Stimulated activated CD4-positive, alpha-beta T cell treated with anti-CD3 and anti-CD28 coated beads, Interleukin-1b, Interleukin-23, amount 100 ng/mL, for 48 hours (primary cell): ENCODE measurements around the gene DDX59.
"Not testable (repeated sequence)": the region's sequence is repeated elsewhere in the genome, so short reads cannot be mapped to it uniquely, and the experiment has no call there.

Source experiments
- DNase-seq: peaks from one replicate; pipeline ENCODE4 v3.0.0-alpha.2; 2020

The DDX59 gene

DNA sequence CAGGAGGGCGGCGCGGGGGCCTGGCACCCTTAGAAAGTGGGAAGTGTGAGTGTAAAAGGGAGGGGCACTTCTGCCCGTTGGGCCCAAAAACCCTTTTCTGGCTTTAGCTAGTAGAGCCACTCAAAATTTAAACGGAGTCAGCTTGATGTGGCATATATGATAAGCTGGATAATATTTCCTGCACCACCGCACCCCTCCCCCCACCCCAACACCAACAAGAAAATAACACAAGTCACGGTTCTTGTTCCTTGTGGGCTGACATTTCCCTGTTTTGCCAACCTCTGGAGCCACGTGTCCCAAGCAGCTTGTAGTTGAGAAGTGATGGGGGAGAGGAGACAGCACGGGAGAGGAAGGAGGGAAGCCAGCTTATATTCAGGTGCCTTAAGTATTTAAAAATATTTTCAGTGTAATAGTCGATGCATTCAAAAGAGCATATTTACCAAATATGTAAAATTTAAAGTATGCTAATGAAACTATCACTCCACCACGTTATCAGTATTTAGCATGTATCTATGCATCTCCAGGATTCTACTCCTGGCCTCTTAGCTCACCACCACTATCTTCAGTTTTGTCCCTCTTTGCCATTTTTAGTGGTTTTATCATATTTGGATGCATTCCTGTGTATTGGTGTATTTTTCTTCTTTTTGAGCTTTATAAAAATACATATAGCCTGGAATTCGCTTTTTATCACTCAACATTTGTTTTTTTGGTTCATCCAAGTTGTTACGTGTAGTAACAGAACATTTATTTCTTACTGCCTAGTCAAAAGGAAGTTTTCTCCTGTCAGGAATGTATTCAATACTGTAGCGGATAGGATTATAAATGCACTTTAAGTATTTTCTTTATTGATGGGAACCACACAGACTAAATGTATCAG is 773 bp upstream of the DDX59 start:
- peak; percentile 7 for DNase-seq

DNA sequence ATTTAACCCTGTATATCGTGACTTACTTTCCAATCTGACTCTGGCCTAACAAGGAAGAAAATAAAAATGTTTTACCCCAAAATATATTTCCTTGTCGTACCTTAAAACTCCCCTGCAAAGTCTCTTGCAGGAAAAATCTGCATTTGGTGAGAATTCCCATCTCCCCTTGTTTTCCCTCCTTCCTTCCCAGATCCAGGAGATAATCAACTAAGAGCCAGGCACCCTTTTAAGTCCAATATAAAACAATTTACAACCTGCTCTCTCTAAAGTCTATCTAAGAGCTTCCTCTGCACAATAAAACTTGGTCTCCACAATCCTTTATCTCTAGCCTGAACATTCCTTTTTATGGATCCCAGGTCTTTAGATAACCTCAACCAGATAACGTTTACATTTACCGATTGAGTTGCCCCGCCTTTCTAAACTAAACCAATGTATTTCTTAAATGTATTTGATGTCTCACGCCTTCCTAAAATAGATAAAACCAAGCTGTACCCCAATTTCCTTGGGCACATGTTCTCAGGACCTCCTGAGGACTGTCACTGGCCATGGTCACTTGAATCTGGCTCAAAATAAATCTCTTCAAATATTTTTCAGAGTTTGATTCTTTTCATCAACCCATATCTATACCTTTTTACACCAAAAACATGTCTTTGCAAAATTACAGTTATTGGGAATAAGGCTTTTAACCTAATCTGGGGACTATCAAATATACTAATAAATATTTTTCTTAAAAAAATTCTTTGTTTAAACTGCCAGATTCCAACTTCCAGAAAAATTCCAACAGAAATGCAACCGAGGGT is 993 bp downstream of the DDX59 start:
- no peak for DNase-seq

DNA sequence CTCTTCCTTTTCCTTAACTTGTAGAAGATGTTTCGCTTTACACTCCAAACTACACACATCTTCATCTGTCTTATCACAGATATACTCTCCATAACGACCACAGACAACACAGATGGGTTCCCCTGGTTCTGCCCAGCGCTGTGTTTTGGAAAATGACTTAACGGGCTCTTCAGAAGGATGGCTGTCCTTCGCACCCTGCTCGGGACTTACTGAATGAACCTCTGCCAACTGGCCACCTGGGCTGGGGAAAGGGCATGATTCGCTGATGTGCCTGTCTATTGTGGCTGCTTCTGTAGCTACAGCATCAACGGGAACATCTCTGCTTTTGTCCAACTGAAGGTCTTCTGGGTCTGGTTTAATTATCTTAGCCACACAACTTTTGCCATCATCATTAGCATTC is 3.4 kb downstream of the DDX59 start:
- DNase-seq, result no peak

DNA sequence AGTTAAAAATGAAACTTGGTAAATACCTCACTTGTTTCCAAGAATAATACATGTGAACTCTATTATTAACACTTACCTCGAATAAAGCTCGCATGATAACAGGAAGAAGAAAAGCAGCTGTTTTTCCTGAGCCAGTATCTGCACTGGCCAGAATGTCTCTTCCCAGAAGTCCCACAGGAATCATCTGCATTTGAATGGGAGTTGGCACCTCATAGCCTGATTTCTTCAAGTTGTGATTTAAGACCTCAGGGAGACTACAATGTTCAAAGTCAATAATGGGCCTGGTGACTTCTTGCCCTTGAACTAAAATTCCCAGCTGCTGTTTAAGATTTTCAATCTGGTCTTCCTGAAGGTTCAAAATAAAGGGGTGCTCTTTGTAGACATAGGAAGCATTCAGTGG is 3.8 kb downstream of the DDX59 start:
- DNase-seq, result no peak

DNA sequence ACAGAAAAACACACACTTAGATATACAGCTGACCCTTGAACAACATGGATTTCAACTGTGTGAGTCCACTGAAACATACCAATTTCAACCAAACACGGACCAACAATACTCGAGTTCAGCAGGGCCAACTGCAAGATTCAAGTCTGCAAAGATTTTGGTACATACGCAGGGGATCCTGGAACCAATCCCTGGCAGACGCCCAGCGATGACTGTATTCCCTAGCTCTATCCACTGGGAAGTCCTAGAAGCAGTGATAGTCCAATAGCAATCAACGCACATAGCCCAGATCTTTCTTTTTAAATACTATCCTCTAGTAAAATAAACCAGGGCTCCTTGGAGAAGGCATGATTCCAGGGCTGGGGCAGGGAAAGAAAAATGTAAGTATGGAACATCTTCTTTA is 9.0 kb downstream of the DDX59 start:
- no peak for DNase-seq

DNA sequence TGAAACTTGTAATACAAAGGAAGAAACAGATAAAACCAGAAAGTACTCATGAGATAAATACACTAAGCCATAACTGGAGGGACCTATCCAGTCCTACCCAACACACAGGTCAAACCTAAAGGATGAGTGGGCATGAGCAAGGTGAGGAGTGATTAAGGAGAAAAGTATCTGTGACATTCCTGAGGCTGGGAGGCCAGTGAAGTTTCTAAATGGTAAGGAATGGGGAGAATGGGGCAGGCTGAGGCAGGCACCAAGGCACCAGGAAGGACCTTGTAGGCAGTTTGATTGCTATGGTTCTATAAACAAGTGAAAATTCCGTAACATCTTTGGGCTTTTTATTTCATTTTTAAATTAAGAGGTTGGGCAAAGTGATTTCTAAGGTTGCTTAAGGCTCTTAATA is 10.4 kb downstream of the DDX59 start:
- no peak for DNase-seq

DNA sequence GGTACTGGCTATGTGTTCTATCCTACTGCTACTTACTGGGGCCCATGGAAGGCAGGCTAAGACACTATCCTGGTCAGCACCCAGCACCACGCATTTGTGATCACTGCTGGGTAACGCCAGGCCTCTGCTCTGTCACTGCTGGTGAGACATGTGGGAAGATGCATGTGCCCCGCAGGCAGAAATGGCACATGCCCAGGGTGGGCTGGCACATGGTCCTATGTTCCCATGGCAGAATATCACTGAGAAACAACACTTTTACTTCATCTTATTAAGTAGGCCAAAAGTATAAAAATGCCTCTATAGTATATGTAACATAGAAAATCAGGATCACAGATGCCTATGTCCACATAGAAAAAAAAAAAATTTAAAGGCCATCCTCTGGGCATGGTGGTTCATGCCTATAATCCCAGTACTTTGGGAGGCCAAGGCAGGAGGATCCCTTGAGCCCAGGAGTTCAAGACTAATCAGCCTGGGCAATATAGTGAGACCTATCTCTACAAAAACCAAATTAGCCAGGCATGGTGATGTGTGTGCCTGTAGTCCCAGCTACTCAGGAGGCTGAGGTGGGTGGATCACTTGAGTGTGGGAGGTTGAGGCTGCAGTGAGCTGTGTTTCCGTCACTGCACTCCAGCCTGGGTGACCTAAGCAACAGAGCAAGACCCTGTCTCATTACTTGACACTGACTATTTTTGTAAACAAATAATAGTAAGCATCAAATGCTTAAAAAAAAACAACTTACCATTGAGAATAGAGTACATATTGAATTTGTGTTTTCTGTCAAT is 11.5 kb downstream of the DDX59 start:
- no peak for DNase-seq

DNA sequence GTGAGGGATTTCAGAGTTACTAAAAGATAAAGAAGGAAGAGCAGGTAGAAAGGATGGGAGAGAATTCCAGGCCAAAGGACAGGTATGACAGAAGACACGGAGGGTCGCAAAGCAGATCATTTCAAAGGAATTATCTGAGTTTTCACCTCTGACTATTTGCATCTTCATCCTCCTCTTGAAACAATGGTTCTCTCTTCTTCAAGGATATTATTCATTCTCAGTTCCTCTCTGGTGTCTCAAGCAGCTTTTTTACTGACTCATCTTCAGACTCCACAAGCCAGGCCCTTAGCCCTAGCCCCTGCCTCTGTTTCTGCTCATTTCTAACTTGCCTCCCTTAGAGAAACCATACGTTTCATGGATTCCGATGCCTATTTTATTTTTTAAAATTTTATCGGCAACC is 15.0 kb downstream of the DDX59 start:
- no peak for DNase-seq

DNA sequence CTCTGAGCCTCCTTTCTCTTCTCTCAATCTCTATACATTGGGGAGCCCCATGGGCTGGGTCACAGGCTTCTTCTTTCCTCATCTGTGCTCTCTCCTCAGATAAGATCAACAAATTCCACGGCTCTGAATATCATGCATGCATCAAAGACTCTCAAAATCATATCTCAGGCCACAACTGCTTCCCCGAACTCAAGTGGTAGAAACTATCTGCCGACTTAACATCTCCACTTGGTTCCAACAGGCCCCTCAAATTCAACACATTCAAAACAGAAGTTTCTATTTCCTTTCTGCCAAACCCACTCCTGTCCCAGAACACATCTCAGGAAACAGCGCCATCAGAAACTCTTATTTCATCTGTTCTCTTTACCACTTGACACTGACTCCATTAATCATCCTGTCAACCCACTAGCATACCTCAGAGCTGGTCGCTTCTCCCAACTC is 16.7 kb downstream of the DDX59 start:
- no peak for DNase-seq

DNA sequence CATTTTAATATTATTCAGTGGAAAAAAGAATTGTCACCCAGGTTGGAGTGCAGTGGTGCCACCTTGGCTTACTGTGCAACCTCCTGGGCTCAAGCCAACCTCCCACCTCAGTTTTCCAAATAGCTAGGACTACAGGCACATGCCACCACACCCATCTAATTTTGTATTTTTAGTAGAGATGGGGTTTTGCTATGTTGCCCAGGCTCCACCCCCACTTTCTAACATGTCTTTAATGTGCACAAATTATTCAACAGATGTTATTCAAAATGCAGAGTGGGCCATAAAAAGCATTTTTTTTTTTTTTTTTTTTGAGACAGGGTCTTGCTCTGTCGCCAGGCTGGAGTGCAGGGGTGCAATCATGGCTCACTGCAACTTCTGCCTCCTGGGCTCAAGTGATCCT is 17.3 kb downstream of the DDX59 start:
- DNase-seq, result no peak

DNA sequence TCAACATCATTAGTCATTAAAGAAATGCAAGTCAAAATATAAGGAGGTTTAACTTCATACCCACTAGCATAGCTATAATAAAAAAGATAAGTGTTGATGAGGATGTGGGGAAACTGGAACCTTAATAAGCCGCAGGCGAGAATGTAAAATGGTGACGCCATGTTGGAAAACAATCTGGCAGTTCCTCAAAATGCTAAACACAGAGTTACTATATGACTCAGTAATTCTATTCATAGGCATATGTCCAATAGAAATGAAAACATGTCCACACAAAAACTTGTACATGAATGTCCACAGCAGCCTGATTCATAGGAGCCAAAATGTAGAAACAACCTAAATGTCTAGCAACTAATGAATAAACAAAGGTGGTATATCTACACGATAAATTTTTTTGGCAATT is 23.2 kb downstream of the DDX59 start:
- no peak for DNase-seq

DNA sequence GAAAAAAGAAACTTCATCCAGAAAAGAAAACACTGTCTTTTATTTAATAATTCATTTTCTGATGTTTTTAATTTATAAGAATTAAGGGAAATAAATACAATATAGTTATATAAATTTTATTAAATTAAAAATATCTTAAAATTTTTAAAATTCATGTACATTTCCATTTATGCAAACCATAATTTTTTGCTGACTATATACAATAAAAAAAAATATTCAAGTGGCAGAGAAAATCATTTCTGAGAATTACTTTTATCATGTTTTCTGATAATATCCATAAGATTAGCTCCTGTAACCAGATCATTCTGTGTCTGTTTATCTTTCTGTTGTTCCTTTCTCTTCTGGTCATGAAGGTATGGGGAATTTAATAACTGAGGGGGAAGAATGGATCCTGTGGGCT is 25.7 kb downstream of the DDX59 start:
- no peak for DNase-seq

DNA sequence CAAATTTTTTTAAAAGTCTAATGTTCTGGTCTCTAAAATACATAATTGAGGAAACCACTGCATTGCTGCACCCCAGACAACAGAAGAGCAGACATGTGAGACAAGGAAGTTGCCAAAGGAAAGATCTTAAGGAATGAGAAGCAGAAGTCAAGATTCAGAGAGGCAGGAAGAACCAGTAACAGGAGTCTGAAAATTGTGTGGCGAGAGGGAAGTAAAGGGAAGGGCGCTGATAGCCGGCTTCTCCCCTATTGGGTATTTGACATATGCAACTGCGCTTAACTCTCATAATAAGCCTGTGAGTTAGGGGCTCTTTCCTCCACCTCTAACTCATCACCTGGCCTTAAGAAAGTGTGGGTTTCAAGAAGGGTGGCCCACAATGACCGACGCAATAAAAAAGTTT is 27.2 kb downstream of the DDX59 start:
- DNase-seq, result no peak

DNA sequence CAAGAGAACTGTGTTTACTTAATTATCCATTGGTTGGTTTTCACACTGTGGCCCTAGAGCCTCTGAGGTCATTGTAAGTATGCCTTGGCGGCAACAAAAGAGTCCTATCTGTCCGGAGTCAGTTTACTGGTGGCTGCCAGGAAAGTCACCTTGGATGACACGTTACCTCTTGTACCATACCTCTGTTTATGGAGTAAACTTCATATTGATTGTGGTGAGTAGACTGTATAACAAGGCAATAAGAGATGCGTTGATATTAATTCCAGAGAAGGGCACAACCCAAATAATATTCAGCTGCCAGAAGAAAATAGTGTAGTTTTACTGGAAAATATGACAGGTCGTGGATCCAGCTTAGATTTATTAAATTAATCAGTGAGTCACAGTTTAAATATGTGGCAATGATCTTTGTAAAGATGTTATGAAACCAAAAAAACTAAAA is 28.7 kb downstream of the DDX59 start:
- no peak for DNase-seq

DNA sequence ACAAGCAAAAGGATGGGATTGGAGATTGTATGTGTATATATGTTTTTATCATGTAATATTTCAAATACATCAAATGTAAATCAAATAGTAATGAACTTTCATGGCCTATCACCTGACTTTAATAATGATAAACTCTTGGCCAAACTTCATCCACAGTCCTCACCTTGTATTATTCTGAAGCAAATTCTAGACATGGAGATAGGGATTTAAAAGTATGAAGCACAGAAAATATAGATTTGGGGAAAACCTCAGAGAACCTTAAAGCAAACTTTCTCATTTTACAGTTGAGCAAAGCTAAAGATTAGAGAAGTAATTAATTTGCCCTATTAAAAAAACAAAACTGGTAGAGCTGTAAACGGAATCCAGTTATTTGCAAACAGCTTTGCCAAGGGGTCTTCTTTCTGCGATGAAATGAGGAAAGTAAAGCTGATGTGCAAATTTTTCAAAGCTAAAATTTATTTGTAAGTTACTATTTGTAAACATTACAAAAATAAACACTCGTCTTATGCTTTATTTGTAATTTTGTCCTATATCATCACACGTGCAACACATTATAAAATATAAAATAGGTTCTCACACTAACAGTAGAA is 29.2 kb downstream of the DDX59 start:
- no peak for DNase-seq

DNA sequence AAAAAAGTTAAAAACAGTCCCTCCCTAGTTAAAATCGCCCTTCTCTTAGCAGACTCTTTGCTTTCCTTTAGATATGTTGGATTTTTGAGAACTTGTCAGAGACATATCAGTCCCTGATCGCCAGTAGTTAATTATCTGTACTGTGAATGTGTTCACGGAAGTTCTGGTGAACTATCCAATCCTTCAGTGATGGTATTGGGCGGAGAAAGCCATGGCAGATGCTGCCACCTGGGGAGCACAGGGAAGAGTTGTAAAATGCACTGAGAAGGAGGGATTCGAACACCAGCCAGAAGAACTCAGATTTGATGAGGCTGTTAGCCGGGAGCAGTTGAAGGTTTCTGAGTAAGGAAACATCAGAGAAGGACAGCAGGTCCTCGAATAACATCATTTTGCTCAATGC is 31.6 kb downstream of the DDX59 start:
- no peak for DNase-seq

DNA sequence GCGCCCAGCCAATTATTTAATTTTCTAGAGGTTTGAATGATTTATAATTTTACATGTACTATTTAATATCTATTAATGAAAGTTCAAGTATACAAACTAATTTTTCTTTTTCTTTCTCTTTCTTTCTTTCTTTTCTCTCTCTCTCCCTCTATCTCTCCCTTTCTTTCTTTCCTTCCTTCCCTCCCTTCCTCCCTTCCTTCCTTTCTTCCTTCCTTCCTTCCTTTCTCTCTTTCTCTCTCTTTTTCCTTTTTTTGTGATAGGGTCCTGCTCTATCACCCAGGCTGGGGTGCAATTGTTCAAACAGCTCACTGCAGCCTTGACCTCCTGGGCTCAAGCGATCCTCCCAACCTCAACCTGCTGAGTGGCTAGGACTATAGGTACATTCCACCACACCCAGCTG is 33.0 kb downstream of the DDX59 start:
- DNase-seq, result no peak

DNA sequence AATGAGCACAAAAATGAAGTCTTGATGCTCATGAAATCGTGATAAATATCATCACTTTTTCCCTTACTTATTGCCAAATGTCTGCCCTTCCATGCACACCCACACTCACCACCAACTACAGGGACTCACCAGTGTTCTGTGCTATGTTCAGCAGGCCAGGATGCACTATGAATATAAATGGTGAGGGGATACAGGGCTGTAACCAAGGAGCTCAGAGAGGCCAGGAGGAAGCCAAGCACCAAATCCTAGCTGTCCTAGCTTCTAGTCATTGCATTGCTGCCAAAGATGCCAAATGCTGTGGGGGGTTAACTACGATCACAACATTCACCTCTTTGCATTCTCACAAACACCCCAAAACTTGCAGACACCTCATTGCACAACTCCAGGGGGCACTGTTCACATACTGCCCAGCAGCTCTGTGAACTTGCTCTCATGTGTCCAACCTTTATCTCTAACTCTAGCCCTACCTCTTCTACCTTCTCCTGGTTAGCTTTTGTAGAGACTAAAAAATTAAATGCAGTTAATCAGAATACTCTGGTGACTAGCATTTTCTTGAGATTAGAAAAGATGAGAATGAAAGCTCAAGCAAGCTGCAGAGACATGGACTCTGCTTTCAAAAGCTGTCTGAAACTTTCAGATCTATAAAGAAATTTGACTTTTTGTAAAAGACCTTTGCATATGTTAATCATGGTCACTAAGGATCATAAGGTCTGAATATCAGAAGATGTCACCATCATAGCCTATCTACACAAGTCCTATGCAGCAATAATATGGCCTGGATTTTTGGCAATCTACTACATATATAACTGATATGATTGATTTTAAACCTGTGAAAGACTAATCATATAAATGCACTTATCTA is 35.2 kb downstream of the DDX59 start:
- DNase-seq, result no peak

DNA sequence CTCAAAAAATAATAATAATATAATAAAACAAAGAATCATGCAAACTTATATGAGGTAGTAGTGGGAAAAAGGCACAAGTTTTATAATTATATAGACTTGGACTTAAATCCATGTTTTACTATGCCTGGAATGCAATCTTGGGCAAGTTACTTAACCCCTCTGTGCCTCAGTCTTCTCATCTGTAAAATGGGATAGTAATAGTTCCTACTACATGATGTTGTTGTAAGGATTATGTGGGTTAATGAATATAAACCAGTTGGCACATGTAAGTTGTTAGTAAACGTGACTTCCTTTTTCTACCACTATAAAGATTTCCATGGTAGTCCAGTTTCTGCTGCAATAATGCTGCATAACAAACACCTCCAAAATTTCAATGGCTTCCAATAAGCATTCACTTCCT is 38.3 kb downstream of the DDX59 start:
- DNase-seq, result no peak

DNA sequence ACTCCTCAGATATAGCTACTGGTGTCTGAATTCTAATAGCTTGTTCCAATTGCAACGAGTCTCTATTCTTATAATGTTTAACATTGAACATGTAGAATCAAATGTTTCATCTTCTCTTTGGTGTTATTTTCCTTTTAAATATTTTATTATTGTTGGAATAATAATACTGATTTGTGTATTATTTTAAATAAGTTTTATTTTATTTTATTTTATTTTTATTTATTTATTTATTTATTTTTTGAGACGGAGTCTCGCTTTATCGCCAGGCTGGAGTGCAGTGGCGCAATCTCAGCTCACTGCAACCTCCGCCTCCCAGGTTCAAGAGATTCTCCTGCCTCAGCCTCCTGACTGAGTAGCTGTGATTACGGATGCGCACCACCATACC is 39.2 kb downstream of the DDX59 start:
- not testable (repeated sequence) for DNase-seq

DNA sequence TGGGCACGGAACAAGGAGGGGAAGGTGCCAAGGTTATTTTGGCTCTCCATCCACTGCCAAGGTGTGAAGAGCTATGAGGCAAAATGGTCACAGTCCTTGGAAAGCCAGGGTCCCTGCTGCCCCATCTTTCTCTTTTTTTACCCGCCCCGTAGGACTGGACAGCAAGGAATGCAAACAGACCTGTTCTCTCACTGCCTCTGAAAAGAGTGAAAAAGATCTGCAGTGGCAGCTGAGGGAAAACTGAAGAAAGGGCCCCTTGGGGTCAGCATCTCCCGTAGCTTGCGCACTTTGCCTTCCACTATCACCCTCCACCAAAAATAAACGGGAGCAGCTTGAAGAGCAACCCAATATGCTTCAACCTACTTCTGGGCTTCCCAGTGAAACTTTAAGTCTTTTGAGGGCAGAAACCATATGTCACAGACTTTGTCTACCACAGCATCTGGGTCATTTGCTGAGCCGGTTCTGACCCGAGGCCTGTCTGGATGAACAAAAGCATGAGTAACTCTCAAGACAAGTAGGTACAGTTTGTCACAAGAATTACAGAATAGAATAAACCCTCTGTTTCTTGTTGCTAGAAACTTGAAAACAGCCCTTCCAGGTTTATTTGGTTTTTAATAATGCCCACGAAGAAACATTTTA is 39.7 kb downstream of the DDX59 start:
- DNase-seq, result no peak
